Stimulated activated CD8-positive, alpha-beta memory T cell treated with anti-CD3 and anti-CD28 coated beads, Interleukin-12 subunit alpha, Interleukin-12 subunit beta, amount 100 ng/mL, for 24 hours (primary cell): ENCODE results near the gene CST2.
"Not testable (repeated sequence)": the region's sequence is repeated elsewhere in the genome, so short reads cannot be mapped to it uniquely, and the experiment has no call there.

ENCODE experiments used
- DNase-seq: peaks from one replicate; pipeline ENCODE4 v3.0.0-alpha.2; 2020; ENCODE audit errors: extremely low read depth

Gene CST2

GRCh38 chr20:23826541-23827021 is at the start of gene CST2:
Gene CST2 (minus strand): TSS chr20:23826729. CDS start chr20:23826660, 69 bp downstream.
- no peak for DNase-seq

- no peak for DNase-seq
Observed at GRCh38 chr20:23875606-23876237, 49.2 kb upstream of the CST2 start.

- DNase-seq: no peak
Observed at GRCh38 chr20:23874747-23875146, 48.2 kb upstream of the CST2 start.

- no peak for DNase-seq
Observed at GRCh38 chr20:23873370-23874015, 47.0 kb upstream of the CST2 start.

GRCh38 chr20:23872065-23872464 is 45.5 kb upstream of the CST2 start:
- DNase-seq: no peak

- no peak for DNase-seq
Observed at GRCh38 chr20:23870461-23870860, 43.9 kb upstream of the CST2 start.

- no peak for DNase-seq
Observed at GRCh38 chr20:23869520-23869919, 43.0 kb upstream of the CST2 start.

- no peak for DNase-seq
Observed at GRCh38 chr20:23868321-23868720, 41.8 kb upstream of the CST2 start.

- no peak for DNase-seq
Observed at GRCh38 chr20:23867152-23867776, 40.7 kb upstream of the CST2 start.

GRCh38 chr20:23860771-23861170 is 34.2 kb upstream of the CST2 start:
- DNase-seq: not testable (repeated sequence)

GRCh38 chr20:23857962-23858595 is 31.6 kb upstream of the CST2 start:
- no peak for DNase-seq

GRCh38 chr20:23856736-23857135 is 30.2 kb upstream of the CST2 start:
- DNase-seq: no peak

GRCh38 chr20:23856226-23856625 is 29.7 kb upstream of the CST2 start:
- no peak for DNase-seq

- no peak for DNase-seq
Observed at GRCh38 chr20:23841693-23842092, 15.2 kb upstream of the CST2 start.

GRCh38 chr20:23835716-23836115 is 9.2 kb upstream of the CST2 start:
- no peak for DNase-seq

- DNase-seq: no peak
Observed at GRCh38 chr20:23832775-23833513, 6.4 kb upstream of the CST2 start.

- DNase-seq: not testable (repeated sequence)
Observed at GRCh38 chr20:23831961-23832360, 5.4 kb upstream of the CST2 start.

GRCh38 chr20:23823621-23824324 is 2.8 kb downstream of the CST2 start:
- DNase-seq: no peak

GRCh38 chr20:23823111-23823510 is 3.4 kb downstream of the CST2 start:
- no peak for DNase-seq

GRCh38 chr20:23820493-23820892 is 6.0 kb downstream of the CST2 start:
- DNase-seq: no peak

GRCh38 chr20:23811559-23811958 is 15.0 kb downstream of the CST2 start:
- not testable (repeated sequence) for DNase-seq
